Limb (tissue), 2 donors: Measurements from ENCODE around the gene SV2B.
A peak's percentile ranks its signal among the peaks of the same experiment; 100 is the strongest.
"Not testable (repeated sequence)": the region's sequence is repeated elsewhere in the genome, so short reads cannot be mapped to it uniquely, and the experiment has no call there.

Experiments
- DNase-seq, 2 donors: peaks; one replicate each; pipeline ENCODE4 v3.0.0-alpha.2; 2016; ENCODE audit errors: extremely low spot score in 2 of 2

SV2B gene

DNA sequence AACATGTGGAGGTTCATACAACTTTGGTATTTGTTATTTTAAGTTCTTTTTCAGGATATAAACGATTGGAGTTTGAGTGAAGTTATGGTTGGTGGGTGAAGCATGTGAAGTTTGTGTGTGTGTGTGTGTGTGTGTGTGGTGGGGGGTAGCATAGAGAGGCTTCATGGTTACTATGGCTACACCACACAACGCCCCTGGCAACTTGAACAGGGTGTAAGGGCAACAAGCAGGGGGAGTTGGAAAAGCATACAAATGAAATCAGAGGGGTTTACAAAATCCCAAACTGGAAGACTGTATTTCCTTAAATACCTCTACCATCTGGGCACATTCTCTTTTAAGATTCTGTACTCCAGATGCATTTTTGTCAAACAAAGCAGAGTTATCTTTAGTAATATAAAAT lies 207.5 kb downstream of the SV2B start:
- DNase-seq: no peak

DNA sequence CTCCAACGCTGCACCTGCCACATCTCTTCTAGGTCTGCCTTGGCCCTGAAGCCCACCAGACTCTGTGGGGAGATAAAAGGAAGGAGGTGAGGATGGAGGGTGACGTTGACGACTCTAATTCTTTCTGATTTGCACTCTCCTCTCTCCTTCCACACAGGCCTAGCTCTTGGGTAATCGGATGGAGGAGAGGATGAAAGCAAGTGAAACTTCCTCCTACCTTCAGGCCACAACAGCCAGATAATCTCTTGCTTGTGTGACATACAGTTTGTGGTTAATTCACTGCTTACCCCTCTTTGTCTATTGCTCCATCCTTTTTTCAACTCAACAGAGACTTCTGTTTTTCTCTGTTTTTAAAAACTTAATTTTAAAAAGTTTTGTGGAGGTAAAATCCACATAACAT lies 208.1 kb downstream of the SV2B start:
- no peak for DNase-seq

DNA sequence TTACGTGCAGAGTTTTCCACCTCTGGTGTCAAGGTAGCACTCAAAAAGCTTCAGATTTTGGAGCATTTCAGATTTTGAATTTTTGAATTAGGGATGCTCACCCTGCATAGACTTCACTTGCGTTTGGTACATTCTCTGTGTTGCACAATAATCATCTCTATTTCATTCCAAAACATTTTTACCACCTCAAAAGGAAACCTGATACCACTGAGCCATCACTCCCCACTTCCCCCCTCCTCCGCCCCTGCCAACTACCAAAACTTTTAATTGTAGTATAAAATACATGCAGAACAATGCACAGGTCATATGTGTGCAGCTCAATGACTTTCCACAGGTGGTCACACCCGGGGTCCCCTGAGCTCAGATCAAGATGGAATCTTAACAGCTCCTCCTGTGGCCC lies 208.8 kb downstream of the SV2B start:
- no peak for DNase-seq

DNA sequence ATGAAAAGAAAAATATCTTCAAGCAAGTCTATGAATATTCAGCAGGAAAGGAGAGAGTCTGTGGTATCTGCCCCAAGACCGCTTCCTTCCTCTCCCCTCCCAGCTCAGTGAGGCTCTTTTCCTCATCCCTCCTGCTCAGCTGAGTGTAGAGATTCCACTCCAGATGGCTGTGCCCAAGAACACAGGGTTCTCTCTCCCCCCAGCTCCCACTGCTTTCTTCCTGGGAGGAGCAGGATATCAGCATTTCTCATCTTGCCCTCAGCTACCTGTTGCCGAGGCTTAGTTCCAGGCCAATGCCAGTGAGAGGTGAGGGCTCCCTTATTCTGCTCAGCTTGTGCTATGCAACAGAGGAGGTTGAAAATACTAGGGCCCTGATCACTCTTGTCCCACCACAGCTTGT lies 211.9 kb downstream of the SV2B start:
- no peak for DNase-seq

DNA sequence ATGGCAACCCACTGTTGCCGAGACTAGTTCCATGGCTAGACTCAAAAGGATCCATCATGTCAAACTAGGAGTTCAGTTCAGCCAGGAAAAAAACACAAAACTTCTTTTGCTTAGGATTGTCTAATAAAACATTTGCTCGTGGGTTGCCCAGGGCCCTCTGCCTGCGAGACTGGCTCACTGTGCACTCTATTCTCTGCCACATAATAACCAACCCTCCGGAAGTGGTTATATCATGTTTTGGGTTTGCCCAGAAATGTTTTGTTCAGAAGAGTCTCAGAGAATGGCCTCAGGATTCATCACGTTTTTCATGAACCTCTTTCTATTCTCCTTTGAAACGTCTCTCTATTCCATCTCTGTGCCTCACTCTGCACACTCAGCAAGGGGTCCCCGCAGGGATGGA lies 216.1 kb downstream of the SV2B start:
- no peak for DNase-seq

DNA sequence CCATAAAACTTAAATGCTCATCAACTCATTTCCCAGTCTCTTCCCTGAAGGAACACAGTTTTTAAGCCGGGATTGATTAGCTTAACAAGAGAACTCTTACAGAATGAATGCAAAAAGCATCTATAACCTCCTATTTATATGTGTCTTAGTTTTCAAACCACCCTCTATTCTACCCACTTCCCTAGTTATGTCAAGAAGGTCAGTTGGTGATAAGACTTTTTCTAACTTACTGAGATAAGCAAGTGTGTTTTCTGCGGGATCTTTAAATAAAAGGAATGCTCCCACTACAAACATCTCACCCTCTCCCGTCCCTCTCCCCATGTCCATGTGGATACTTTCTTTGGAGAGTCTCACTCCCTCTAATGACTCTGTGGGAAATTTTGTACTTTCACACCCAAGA lies 218.5 kb downstream of the SV2B start:
- no peak for DNase-seq

DNA sequence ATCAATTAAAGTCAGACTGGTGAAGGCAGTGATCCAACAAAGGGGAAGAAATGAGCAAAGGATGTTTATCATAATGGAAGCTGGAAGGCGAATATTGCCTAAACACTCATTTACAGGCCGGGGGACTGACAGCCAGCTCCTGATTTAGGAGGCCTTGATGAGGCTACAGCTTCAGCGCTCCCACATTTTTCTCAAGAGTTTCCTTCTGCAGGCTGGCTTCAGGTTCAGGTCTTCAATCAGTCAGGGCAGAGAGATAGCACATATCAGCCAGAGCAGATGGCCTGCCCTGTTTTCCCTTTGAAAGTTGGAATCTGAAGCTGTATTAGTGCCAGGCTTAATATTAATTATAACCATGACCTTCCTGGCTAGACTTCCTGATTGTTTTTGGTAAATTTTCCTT lies 218.9 kb downstream of the SV2B start:
- DNase-seq: no peak

DNA sequence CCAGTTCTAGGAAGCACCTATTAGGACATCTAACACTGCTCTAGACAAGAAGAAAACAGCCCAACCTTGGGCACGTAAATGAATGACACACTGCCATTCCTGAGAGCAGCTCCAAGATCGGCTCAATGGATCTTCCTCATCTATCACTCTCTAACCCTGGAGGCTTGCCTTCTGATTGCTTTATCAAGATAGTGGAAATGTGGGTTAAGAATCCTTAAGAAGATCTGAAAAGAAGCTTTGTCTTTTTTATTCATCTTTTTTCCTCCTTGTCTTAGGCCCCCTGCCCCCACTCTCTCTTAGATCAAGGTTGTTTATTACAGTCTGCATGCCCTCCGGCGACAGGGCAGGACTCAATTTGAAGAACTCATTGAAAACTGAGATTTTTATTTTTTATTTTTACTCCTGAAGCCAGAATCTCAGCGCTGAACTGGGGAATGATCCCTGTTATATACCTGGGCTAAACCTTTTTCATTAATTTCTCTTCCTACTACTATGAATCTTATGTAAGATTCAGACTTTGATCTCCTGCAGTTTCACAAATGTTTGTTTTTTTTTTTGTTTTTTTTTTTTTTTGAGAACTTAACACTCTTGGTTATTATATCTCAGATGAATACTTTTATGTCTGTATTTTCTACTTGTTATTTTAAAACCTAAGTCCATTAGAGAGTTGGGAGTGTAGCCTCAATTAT lies 219.5 kb downstream of the SV2B start:
- no peak for DNase-seq

DNA sequence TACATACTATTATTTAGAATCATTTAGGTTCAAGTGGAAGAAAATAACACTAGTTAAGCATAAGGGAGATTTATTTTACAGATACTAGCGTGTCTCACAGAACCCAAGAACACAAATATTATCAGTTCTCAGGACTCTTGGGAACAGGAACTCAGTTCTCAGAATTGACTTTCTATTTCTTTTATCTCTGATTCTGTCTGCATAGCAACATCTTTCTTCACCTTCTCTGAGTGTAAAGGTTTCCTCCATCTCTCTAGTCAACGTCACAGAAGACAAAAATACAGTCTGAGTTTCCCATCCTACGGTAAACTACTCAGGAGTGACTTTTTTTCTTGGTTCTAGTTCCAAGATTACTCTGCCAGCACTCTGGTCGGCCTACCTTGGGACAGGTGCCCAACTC lies 220.0 kb downstream of the SV2B start:
- DNase-seq: no peak

DNA sequence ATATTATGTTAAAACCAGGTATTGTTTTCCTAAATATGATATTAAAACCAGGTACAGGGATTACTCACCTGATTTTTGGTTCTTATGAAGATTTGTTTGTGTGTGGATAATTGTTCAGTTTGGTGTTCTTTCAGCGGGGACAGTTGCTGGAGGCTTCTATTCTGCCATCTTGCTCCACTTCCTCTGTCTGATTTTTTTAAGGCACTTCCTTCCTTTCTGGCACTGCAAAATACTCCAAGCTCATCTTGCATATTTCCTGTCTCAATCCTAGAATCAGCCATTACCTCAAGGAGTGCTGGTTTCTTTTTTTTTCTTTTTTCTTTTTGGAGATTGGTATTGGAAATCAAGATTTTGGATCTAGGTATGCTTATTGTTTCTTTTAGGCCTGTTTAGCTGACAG lies 229.9 kb downstream of the SV2B start:
- no peak for DNase-seq

DNA sequence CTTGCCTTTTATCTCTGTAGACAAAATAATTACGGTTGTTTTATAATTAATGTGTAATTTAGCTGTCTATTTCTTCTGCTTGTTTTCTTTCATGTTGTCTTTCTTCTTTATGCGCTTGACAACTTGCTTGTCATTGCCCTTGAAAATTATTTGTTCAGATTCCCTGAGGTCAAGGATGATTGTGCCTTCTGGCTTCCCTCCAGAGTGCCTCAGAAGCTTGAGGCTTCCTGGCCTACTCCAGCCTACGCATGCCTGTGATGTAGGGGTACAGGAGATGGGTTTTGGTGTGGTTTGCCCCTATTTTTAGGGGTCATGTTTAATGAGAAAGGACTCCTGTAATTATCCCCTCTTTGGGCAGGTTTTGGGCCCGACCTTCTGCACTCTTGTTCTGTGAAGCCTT lies 231.5 kb downstream of the SV2B start:
- no peak for DNase-seq

DNA sequence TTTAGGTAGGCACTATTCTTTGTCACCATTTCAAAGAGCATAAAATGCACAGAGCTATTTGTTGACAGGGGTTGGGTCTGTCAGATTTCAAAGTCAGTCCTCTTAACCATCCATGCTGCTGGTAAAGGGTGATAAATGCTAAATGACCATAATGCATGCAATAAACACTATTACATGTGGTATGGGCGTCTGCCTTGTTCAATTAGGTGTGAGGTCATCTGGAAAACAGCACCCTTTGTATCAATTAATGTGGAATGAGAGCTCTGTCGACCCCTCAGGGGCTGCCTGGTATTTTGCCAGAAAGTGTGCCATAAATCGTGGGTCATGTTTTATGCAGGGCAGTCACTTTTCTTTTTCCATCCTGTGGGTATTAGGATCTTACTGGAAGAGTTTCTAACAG lies 235.6 kb downstream of the SV2B start:
- peak in 1 of 2 donors; percentile 39 for DNase-seq

DNA sequence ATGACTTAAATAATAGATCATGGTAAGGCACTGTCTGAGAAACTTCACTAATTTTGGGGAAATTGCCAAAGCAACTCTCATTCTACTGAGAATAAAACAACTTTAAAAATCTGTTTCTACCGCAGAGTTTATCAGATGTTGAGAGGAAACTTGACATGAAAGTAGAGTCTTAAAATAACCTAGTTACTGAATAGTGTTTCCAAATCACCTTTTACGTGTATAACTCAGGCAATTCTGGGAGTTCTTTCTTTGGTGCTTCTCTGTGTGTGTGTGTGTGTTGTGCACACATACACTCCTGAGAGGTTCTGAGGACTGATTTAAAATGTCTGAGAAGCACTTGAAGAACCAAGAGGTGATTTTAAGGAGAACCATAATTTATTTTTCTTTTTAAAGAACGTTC lies 236.6 kb downstream of the SV2B start:
- DNase-seq: no peak

DNA sequence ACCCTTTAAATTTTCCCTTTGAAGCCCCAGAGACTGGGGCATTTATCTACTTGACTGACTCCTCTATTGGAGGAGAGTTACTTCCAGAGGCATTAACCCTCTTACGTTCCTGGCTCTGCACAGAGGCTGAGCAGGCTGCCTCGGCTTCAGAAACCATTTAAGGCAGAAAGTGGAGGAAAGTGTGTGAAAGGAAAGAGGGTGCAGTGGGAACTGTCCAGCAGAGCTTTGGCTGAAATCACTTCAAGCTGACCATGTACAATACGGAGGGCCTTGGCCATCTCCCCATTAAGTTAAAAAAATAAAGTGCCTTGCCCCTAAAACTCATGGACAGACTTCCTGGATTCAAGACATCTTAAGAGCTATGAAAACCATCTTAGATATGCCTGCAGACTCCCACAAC lies 238.7 kb downstream of the SV2B start:
- DNase-seq: peak; percentile 27 to 64

DNA sequence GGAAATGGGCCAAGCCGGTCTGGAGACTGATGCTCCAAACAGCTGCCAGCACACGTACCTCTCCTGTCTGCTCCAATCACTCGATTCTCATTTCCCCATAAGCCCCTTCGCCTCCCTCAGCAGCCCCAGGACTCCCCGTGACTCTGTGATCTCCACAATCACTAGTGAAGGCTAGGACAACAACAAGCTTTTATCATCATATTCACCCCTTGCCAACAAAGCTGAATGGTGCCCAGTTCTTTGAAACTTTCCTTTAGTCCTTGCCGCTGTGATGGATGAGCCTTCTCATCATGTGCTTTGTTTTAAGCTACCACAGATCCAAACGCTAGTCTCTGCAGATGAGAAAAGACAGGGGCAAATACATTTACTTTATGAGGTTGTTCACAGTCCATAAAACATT lies 242.0 kb downstream of the SV2B start:
- no peak for DNase-seq

DNA sequence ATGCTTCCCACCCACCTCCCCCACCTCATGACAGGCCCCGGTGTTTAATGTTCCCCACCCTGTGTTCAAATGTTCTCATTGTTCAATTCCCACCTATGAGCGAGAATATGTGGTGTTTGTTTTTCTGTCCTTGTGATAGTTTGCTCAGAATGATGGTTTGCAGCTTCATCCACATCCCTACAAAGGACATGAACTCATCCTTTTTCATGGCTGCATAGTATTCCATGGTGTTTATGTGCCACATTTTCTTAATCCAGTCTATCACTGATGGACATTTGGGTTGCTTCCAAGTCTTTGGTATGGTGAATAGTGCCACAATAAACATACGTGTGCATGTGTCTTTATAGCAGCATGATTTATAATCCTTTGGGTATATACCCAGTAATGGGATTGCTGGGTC lies 244.9 kb downstream of the SV2B start:
- DNase-seq: not testable (repeated sequence)

DNA sequence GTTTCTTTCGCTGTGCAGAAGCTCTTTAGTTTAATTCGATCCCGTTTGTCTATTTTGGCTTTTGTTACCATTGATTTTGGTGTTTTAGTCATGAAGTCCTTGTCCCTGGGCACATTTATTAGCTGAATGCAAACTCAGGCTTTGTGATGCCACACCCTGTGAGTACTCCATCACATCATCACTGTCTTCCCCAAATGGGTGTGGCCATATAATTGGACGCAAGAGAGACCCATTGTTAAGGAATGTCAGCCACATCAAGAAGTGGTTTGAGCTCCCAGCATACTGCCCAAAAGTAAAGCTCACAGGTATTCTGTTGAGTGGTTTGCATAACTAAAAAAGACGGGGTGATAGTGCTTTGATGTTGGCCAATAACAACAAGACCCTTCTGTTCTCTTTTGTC lies 245.7 kb downstream of the SV2B start:
- no peak for DNase-seq

DNA sequence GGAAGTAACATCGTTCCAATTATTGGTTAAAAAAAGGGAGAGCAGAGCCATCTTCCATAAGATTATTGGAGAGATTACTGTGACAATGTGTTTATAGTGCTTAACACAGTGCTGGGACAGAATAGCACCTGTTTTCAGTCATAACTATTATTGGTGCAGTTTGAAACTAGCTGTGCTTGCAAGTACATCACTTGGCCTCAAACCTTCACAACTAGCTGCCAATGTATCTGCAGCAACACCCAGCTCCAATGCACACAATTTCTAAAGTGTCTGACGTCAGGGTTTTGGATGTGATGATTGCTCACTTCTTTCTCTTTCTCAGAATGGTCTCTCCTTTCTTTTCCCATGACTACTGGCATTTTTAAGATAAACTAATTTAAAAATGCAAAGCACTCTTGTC lies 246.2 kb downstream of the SV2B start:
- no peak for DNase-seq

DNA sequence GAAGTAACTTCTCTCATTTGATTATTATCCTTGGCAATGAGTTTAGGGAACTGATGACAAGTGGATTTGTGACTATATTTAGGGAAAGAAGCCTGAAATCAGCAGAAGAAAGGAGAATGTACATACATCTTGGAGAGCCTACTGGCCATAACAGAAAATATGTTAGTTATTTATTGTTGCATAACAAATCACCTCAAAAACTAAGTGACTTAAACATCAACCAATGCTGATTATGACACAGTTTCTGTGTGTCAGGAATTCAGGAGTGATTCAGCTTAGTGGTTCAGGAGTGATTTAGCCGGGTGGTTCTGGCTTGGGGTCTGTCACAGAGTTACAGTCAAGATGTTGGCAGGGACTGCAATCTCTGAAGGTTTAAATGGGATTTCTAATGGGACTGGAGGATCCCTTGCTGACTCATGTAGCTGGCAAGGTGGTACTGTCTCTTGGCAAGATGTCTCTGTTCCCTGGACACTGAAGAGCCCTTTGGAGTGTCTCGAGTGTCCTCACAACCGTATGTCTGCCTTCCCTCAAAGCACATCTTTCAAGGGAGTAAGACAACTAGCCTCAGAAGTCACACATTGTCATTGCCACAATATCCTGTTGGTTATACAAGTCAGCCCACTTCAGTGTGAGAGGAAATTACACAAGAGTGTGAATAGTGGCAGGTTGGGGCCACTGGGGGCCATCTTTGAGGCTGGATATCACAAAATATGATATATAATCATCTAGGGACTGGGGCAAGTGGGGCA lies 248.9 kb downstream of the SV2B start:
- DNase-seq: no peak
